PC-9 (cell line): ENCODE measurements around the gene GALNT14. TPM values are rescaled to one million over a fixed set of nuclear protein-coding genes. Genes with fewer than 3 reads are reported as not detected.

ENCODE experiments used
- BruUV-seq: library from RNA; stranded (reverse); fragments of 400-500 nt; replicated peaks from 2 replicates; lab custom pipeline; 2021; lab: Mats Ljungman, UMichigan
- CTCF ChIA-PET: fragments of 300-600 bp; sonication (Branson Sonifier 250); formaldehyde crosslinking; loops from one replicate; lab custom pipeline; 2022; ENCODE audit warnings: antibody characterized with exemption; lab: Charles Lee
- POLR2A ChIA-PET: fragments of 300-600 bp; sonication (Branson Sonifier 250); formaldehyde crosslinking; loops from one replicate; lab custom pipeline; 2022; ENCODE audit warnings: antibody characterized with exemption; ENCODE audit not compliant: unreplicated experiment; lab: Charles Lee
- DNase-seq, 2 experiments: peaks; one replicate each; pipeline versions ENCODE4 v3.0.0 to v3.0.0-alpha.2; 2015 to 2022; ENCODE audit warnings: mixed read lengths in 1 of 2
- H2AFZ ChIP-seq: fragments of 200-600 bp; sonication (generic); 2 replicates; pipeline ENCODE4 v1.8.1; 2017; ENCODE audit warnings: antibody characterized with exemption
- H3F3A ChIP-seq: fragments of 200-600 bp; sonication (generic); 2 replicates; pipeline ENCODE4 v1.8.1; 2017; ENCODE audit warnings: antibody characterized with exemption, mild to moderate bottlenecking, low read depth; ENCODE audit not compliant: insufficient read depth
- H3K27ac ChIP-seq: fragments of 200-600 bp; sonication (generic); 2 replicates; pipeline ENCODE4 v1.6.1; 2016; ENCODE audit warnings: mixed run types
- H3K27me3 ChIP-seq: fragments of 200-600 bp; sonication (generic); 2 replicates; pipeline ENCODE4 v1.6.1; 2016; ENCODE audit warnings: low read depth, mixed run types; ENCODE audit not compliant: insufficient read depth
- H3K36me3 ChIP-seq: fragments of 200-600 bp; sonication (generic); 2 replicates; pipeline ENCODE4 v1.6.1; 2016; ENCODE audit warnings: low read depth, mixed run types
- H3K4me1 ChIP-seq: fragments of 200-600 bp; sonication (generic); replicated peaks from 2 replicates; pipeline ENCODE4 v1.6.1; 2016; ENCODE audit warnings: mixed run types; ENCODE audit not compliant: insufficient read depth
- H3K4me2 ChIP-seq: fragments of 200-600 bp; sonication (generic); 2 replicates; pipeline ENCODE4 v1.6.1; 2017; ENCODE audit warnings: mixed run types
- H3K4me3 ChIP-seq: fragments of 200-600 bp; sonication (generic); 2 replicates; pipeline ENCODE4 v1.6.1; 2016; ENCODE audit warnings: mixed run types
- H3K79me2 ChIP-seq: fragments of 200-600 bp; sonication (generic); 2 replicates; pipeline ENCODE4 v1.6.1; 2017; ENCODE audit warnings: low read depth, mixed run types
- H3K9me2 ChIP-seq: fragments of 200-600 bp; sonication (generic); 2 replicates; pipeline ENCODE4 v1.8.1; 2017; ENCODE audit warnings: mild to moderate bottlenecking; ENCODE audit not compliant: insufficient read depth
- H3K9me3 ChIP-seq: fragments of 200-600 bp; sonication (generic); 2 replicates; pipeline ENCODE4 v1.8.1; 2016; ENCODE audit warnings: low read depth; ENCODE audit not compliant: insufficient read depth
- H4K20me1 ChIP-seq: fragments of 200-600 bp; sonication (generic); 2 replicates; pipeline ENCODE4 v1.8.1; 2017; ENCODE audit not compliant: insufficient read depth
- EZH2 ChIP-seq: fragments of 200-600 bp; sonication (generic); IDR thresholded peaks from 2 replicates; pipeline ENCODE4 v1.8.0; 2017; ENCODE audit warnings: antibody characterized with exemption, low read depth
- intact Hi-C: fragments of 100-400 bp; cut with micrococcal nuclease; formaldehyde crosslinking; loops from one replicate; pipeline ENCODE4 v1.10.0; 2022; ENCODE audit not compliant: unreplicated experiment
- total RNA-seq: library from RNA; stranded (reverse); gene quantifications from 2 replicates; pipeline ENCODE4 v1.2.3, GENCODE V29; 2021
- TF ChIP-seq, protein P1 (sequence below): fragments of 200-600 bp; sonication (generic); conservative IDR thresholded peaks from 2 replicates; pipeline ENCODE4 v1.6.1; 2017; ENCODE audit warnings: mixed run types, antibody characterized with exemption, mild to moderate bottlenecking, moderate library complexity

Gene GALNT14
- total RNA-seq, 1 experiment from 2014 or later, result 3.1 TPM

- no peak overlapping the region for H3K4me2 ChIP-seq
- H3K27me3 ChIP-seq, result no peaks in the 10 kb centered on the region
- no peak for TF ChIP-seq EZH2
- TF ChIP-seq, protein P1, sequence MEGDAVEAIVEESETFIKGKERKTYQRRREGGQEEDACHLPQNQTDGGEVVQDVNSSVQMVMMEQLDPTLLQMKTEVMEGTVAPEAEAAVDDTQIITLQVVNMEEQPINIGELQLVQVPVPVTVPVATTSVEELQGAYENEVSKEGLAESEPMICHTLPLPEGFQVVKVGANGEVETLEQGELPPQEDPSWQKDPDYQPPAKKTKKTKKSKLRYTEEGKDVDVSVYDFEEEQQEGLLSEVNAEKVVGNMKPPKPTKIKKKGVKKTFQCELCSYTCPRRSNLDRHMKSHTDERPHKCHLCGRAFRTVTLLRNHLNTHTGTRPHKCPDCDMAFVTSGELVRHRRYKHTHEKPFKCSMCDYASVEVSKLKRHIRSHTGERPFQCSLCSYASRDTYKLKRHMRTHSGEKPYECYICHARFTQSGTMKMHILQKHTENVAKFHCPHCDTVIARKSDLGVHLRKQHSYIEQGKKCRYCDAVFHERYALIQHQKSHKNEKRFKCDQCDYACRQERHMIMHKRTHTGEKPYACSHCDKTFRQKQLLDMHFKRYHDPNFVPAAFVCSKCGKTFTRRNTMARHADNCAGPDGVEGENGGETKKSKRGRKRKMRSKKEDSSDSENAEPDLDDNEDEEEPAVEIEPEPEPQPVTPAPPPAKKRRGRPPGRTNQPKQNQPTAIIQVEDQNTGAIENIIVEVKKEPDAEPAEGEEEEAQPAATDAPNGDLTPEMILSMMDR, result no peak
- ChIA-PET POLR2A (no interaction called here), CTCF (no interaction called here)
- peaks cover 18% of the 10 kb centered on the region; the same call in 1 of the 2 replicates for H3K79me2 ChIP-seq
- no peaks in the 10 kb centered on the region for H3K9me3 ChIP-seq
- DNase-seq, result no peak
- intact Hi-C loops, result no loop called here
- H3K9me2 ChIP-seq, result no peaks in the 10 kb centered on the region
- no peaks in the 10 kb centered on the region for H3K4me1 ChIP-seq
- H3K27ac ChIP-seq, result no peak overlapping the region
- H3K36me3 ChIP-seq, result no peaks in the 10 kb centered on the region
- no peak overlapping the region for H2AFZ ChIP-seq
- BruUV-seq, result no TSS peak
- no peaks in the 10 kb centered on the region for H3F3A ChIP-seq
- H3K4me3 ChIP-seq, result no peak overlapping the region
- no peaks in the 10 kb centered on the region; the same call in 1 of the 2 replicates for H4K20me1 ChIP-seq
Observed at GRCh38 chr2:31028417-31028816, 109.8 kb downstream of the GALNT14 start.

- no peaks in the 10 kb centered on the region for H3K9me3 ChIP-seq
- no peak overlapping the region for H2AFZ ChIP-seq
- no peaks in the 10 kb centered on the region for H3K36me3 ChIP-seq
- H3K27ac ChIP-seq, result no peak overlapping the region
- no peak for DNase-seq
- ChIA-PET POLR2A (no interaction called here), CTCF (no interaction called here)
- no peaks in the 10 kb centered on the region for H3K4me1 ChIP-seq
- H3K4me3 ChIP-seq, result no peak overlapping the region
- BruUV-seq, result no TSS peak
- no peak overlapping the region for H3K4me2 ChIP-seq
- no peaks in the 10 kb centered on the region for H3K27me3 ChIP-seq
- H3K79me2 ChIP-seq, result peaks cover 18% of the 10 kb centered on the region; the same call in 1 of the 2 replicates
- no peaks in the 10 kb centered on the region for H3F3A ChIP-seq
- TF ChIP-seq, protein P1, result no peak
- no peak for TF ChIP-seq EZH2
- intact Hi-C loops, result no loop called here
- no peaks in the 10 kb centered on the region; the same call in 1 of the 2 replicates for H4K20me1 ChIP-seq
- no peaks in the 10 kb centered on the region for H3K9me2 ChIP-seq
Observed at GRCh38 chr2:31027549-31027948, 110.7 kb downstream of the GALNT14 start.

GRCh38 chr2:31023541-31023940 lies 114.7 kb downstream of the GALNT14 start:
- no TSS peak for BruUV-seq
- TF ChIP-seq, protein P1, result no peak
- TF ChIP-seq EZH2, result no peak
- H3K9me2 ChIP-seq, result no peaks in the 10 kb centered on the region
- CTCF ChIA-PET, result no interaction called here
- no peaks in the 10 kb centered on the region; the same call in 1 of the 2 replicates for H4K20me1 ChIP-seq
- H3K27me3 ChIP-seq, result no peaks in the 10 kb centered on the region
- H3K27ac ChIP-seq, result no peak overlapping the region
- H3K4me3 ChIP-seq, result no peak overlapping the region
- H3K9me3 ChIP-seq, result no peaks in the 10 kb centered on the region
- H3K79me2 ChIP-seq, result peaks cover 31% of the 10 kb centered on the region
- H3K4me2 ChIP-seq, result no peak overlapping the region
- H2AFZ ChIP-seq, result no peak overlapping the region
- H3K36me3 ChIP-seq, result no peaks in the 10 kb centered on the region
- DNase-seq, result no peak
- H3K4me1 ChIP-seq, result no peaks in the 10 kb centered on the region
- no peaks in the 10 kb centered on the region for H3F3A ChIP-seq
- intact Hi-C loops, result no loop called here
- POLR2A ChIA-PET, result no interaction called here
